GM10248 (cell line): ENCODE measurements around the gene OASL.

ENCODE experiments used
- CTCF ChIA-PET: fragments of 300-600 bp; sonication (Branson Sonifier 250); formaldehyde crosslinking; extraction: SDS; loops from one replicate; lab custom pipeline; 2021; ENCODE audit warnings: antibody characterized with exemption; lab: Yijun Ruan, JAX
- POLR2A ChIA-PET: fragments of 350-650 bp; sonication (Branson Sonifier 250); formaldehyde crosslinking; extraction: SDS; loops from one replicate; lab custom pipeline; 2020; ENCODE audit warnings: antibody characterized with exemption; lab: Yijun Ruan, JAX
- DNase-seq: peaks from one replicate; pipeline ENCODE4 v3.0.0; 2012; ENCODE audit errors: extremely low spot score
- TF ChIP-seq, protein P1 (sequence below): IDR thresholded peaks from 2 replicates; pipeline ENCODE4 v1.5.1; 2012; ENCODE audit warnings: mild to moderate bottlenecking, low read depth; ENCODE audit errors: extremely low read depth, missing control alignments, control extremely low read depth

OASL gene

DNA sequence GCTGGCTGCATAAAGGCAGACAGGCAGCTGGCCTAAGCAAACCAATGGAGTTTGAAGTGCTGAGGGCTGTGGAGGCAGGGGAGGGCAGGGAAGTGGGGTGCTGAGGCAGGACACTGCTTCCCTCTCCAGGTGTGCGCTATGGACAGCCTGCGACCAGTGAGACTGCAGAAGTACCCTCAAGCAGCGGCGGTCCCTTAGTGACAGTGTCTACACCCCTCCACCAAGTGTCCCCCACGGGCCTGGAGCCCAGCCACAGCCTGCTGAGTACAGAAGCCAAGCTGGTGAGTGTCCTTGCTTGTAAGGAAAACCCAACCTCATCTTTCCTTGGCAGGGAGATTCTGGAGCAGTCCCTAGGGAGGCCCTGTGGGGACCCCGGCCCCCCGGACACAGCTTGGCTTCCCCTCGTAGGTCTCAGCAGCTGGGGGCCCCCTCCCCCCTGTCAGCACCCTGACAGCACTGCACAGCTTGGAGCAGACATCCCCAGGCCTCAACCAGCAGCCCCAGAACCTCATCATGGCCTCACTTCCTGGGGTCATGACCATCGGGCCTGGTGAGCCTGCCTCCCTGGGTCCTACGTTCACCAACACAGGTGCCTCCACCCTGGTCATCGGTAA lies 42.8 kb downstream of the OASL start:
- ChIA-PET POLR2A (no interaction called here), CTCF (interaction anchor here (1.1 to 1.2 kb wide), 5 partner anchors 11 to 639 kb away, joined by 3 to 7 read pairs (median 3); no protein-coding TSS in a partner anchor)
- TF ChIP-seq, protein P1, sequence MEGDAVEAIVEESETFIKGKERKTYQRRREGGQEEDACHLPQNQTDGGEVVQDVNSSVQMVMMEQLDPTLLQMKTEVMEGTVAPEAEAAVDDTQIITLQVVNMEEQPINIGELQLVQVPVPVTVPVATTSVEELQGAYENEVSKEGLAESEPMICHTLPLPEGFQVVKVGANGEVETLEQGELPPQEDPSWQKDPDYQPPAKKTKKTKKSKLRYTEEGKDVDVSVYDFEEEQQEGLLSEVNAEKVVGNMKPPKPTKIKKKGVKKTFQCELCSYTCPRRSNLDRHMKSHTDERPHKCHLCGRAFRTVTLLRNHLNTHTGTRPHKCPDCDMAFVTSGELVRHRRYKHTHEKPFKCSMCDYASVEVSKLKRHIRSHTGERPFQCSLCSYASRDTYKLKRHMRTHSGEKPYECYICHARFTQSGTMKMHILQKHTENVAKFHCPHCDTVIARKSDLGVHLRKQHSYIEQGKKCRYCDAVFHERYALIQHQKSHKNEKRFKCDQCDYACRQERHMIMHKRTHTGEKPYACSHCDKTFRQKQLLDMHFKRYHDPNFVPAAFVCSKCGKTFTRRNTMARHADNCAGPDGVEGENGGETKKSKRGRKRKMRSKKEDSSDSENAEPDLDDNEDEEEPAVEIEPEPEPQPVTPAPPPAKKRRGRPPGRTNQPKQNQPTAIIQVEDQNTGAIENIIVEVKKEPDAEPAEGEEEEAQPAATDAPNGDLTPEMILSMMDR, result no peak
- DNase-seq, result no peak

DNA sequence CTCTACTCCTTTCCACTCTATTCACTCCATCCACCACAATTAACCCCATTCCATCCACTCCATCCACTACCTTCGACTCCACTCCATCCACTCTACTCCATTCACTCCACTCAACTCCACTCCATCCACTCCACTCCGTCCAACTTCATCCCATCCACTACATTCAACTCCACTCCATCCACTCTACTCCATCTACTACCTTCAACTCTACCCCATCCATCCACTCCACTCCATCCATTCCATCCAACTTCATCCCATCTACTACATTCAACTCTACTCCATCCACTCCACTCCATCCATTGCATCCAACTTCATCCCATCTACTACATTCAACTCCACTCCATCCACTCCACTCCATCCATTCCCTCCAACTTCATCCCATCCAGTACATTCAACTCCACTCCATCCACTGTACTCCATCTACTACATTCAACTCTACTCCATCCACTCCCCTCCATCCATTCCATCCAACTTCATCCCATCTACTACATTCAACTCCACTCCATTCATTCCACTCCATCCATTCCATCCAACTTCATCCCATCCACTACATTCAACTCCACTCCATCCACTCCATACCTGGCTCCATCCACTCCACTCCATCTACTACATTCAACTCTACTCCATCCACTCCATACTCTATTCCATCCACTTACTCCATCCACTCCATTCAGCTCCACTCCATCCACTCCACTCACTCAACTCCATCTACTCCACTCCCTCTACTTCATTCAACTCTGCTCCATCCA lies 44.3 kb downstream of the OASL start:
- no peak for DNase-seq
- ChIA-PET POLR2A (no interaction called here), CTCF (interaction anchor here (1.1 to 2.5 kb wide), 2 partner anchors 23 kb away, joined by 3 to 10 read pairs; no protein-coding TSS in a partner anchor)
- TF ChIP-seq, protein P1, result no peak

DNA sequence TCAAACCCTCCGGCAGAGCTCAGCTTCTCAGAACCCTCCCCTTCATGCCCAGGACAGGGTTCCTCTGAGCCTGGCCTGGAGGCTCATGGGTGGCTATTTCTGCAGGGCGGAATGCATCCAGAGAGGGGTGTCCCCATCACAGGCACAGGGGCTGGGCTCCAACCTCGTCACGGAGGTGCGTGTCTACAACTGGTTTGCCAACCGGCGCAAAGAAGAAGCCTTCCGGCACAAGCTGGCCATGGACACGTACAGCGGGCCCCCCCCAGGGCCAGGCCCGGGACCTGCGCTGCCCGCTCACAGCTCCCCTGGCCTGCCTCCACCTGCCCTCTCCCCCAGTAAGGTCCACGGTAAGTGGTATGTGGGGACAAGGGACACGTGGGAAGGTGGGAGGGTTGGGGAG lies 45.0 kb downstream of the OASL start:
- ChIA-PET CTCF (interaction anchor here (1.5 to 3.2 kb wide), 3 partner anchors 14 to 45 kb away, joined by 4 to 12 read pairs (median 10); no protein-coding TSS in a partner anchor), POLR2A (no interaction called here)

DNA sequence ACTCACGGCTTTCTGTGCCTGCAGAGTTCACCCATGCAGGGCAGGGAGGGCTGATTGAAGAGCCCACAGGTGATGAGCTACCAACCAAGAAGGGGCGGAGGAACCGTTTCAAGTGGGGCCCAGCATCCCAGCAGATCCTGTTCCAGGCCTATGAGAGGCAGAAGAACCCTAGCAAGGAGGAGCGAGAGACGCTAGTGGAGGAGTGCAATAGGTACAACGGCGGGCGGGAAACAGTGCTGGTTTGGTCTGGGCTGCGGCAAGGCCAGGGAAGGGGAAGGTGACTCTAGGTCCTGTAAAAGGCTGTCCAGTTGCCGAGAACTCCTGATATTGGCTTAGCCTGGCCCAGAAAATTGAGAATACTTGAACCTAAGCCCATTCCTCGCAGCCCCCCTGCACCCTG lies 45.5 kb downstream of the OASL start:
- DNase-seq, result no peak
- POLR2A ChIA-PET, result no interaction called here
- CTCF ChIA-PET, result interaction anchor here (1.2 to 3.2 kb wide), 4 partner anchors 14 to 63 kb away, joined by 4 to 12 read pairs (median 7); no protein-coding TSS in a partner anchor
- TF ChIP-seq, protein P1, result no peak

More for the DNA sequence above, 45.0 kb downstream of the OASL start:
- DNase-seq, result no peak
- TF ChIP-seq, protein P1, result no peak

DNA sequence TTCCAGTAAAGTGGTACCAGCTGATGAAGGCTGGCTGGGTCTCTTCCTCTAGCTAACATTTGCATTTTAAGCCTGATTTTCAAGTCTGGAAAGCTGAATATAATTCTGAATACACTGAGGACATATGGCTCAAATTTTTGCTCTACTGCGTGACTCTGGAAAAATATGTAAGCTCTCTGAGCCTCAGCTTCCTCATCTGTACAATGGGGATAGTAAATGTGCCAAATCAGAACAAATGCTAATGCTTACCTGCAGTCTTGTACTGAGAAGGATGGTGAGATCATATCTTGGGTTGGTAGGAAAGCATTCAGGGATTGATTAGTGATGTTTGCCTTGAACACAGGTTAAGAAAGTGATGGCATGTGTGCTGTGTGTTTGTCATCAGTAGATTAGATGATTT lies 46.1 kb downstream of the OASL start:
- ChIA-PET CTCF (interaction anchor here (1.0 to 3.2 kb wide), 7 partner anchors 9 to 64 kb away, joined by 3 to 12 read pairs (median 4); no protein-coding TSS in a partner anchor), POLR2A (no interaction called here)
- no peak for DNase-seq
- TF ChIP-seq, protein P1, result no peak

DNA sequence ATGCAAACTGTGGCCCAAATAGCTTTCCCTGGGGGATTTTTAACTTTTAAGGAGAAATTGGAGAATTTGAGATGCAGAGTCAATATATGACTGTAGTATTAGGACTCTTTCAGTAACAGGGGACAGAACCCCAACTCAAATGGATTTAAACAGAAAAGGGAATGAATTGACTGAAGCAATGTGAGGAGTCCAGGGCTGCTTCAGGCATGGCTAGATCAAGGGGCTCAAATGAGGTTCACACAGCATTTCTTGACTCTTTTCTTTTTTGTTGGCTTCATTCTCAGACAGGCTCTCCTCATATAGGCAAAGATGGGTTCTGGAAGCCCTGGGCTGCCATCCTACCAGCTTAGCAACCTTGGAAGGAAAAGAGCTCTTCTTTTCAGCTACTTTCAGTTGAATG lies 47.1 kb downstream of the OASL start:
- DNase-seq, result no peak
- ChIA-PET CTCF (interaction anchor here (1.2 to 3.2 kb wide), 5 partner anchors 9 to 20 kb away, joined by 3 to 12 read pairs (median 5); no protein-coding TSS in a partner anchor), POLR2A (no interaction called here)
- TF ChIP-seq, protein P1, result no peak
